Endothelial cell of umbilical vein (primary cell): Measurements from ENCODE around the gene DCHS2. TPM values are rescaled to one million over a fixed set of nuclear protein-coding genes. Genes with fewer than 3 reads are reported as not detected.

Experiments used
- BruUV-seq: library from RNA; stranded (reverse); fragments of 400-500 nt; replicated peaks from 2 replicates; lab custom pipeline; 2021; lab: Mats Ljungman, UMichigan
- CTCF ChIA-PET: fragments of 300-600, 350-600 bp; sonication (Branson Sonifier 250); formaldehyde crosslinking; loops from one replicate; lab custom pipeline; 2021; ENCODE audit warnings: antibody characterized with exemption, inconsistent platforms; lab: Charles Lee
- POLR2A ChIA-PET: fragments of 300-600, 350-600 bp; sonication (Branson Sonifier 250); formaldehyde crosslinking; loops from one replicate; lab custom pipeline; 2021; ENCODE audit warnings: antibody characterized with exemption, inconsistent platforms; lab: Charles Lee
- DNase-seq: peaks from one replicate; pipeline ENCODE4 v3.0.0-alpha.2; 2011; ENCODE audit warnings: low read depth, low spot score
- FAIRE-seq: peaks from 2 replicates; lab custom pipeline; 2011; peaks lifted over from hg19 to GRCh38; lab: Jason Lieb, UNC
- H2AFZ ChIP-seq: 2 replicates; pipeline ENCODE4 v1.6.0; 2012; ENCODE audit warnings: low read depth, low read length, control low read depth, inconsistent platforms
- H3K27ac ChIP-seq: 2 replicates; pipeline ENCODE4 v1.5.1; 2011; ENCODE audit warnings: low read depth, mild to moderate bottlenecking, control low read depth, low read length, moderate library complexity; ENCODE audit not compliant: insufficient read depth
- H3K27me3 ChIP-seq, 2 experiments: 2 replicates each; pipeline versions ENCODE4 v1.6.0 to v1.6.1; 2011; ENCODE audit warnings: low read length in 2 of 2, mixed read lengths in 1 of 2; ENCODE audit not compliant: control insufficient read depth in 2 of 2, insufficient read depth in 2 of 2
- H3K36me3 ChIP-seq, 2 experiments: 2 replicates in 1 of 2; 3 replicates in 1 of 2; pipeline ENCODE4 v1.5.1; 2011; ENCODE audit warnings: low read length in 2 of 2, mild to moderate bottlenecking in 1 of 2, moderate library complexity in 1 of 2; ENCODE audit not compliant: control insufficient read depth in 2 of 2, insufficient read depth in 2 of 2; ENCODE audit errors: extremely low read depth in 1 of 2
- H3K4me1 ChIP-seq: 3 replicates; pipeline ENCODE4 v1.5.1; 2011; ENCODE audit warnings: mild to moderate bottlenecking, low read length; ENCODE audit not compliant: control insufficient read depth, insufficient read depth; ENCODE audit errors: extremely low read depth
- H3K4me2 ChIP-seq: 2 replicates; pipeline ENCODE4 v1.6.1; 2011; ENCODE audit warnings: low read length, control low read depth, mixed read lengths; ENCODE audit not compliant: insufficient read depth
- H3K4me3 ChIP-seq, 3 experiments: fragments of 200-600 bp in 1 of 3; sonication (generic), shearing (Covaris generic) in 1 of 3; replicated peaks in 1 of 3; 2 replicates each; pipeline ENCODE4 v1.5.1; 2011 to 2016; ENCODE audit warnings: control low read depth in 3 of 3, low read length in 3 of 3, mild to moderate bottlenecking in 2 of 3, inconsistent platforms in 1 of 3, low read depth in 1 of 3, moderate library complexity in 1 of 3; ENCODE audit not compliant: insufficient read depth in 1 of 3
- H3K79me2 ChIP-seq: 2 replicates; pipeline ENCODE4 v1.6.0; 2012; ENCODE audit warnings: low read length, inconsistent platforms; ENCODE audit not compliant: control insufficient read depth, insufficient read depth
- H3K9ac ChIP-seq: replicated peaks from 2 replicates; pipeline ENCODE3; 2011; ENCODE audit warnings: low read length, control low read depth; ENCODE audit not compliant: insufficient read depth; ENCODE audit errors: extremely low read depth
- H3K9me1 ChIP-seq: replicated peaks from 3 replicates; pipeline ENCODE4 v1.6.0; 2011; ENCODE audit warnings: mild to moderate bottlenecking, low read length; ENCODE audit not compliant: control insufficient read depth, insufficient read depth; ENCODE audit errors: extremely low read depth
- H3K9me3 ChIP-seq: replicated peaks from 2 replicates; pipeline ENCODE4 v1.5.1; 2012; ENCODE audit warnings: low read length, inconsistent platforms; ENCODE audit not compliant: control insufficient read depth, insufficient read depth
- H4K20me1 ChIP-seq: replicated peaks from 2 replicates; pipeline ENCODE3; 2011; ENCODE audit warnings: mild to moderate bottlenecking, low read length; ENCODE audit not compliant: control insufficient read depth, insufficient read depth; ENCODE audit errors: extremely low read depth
- CTCF ChIP-seq, 2 donors: IDR thresholded peaks; 1 replicate in 1 of 2; 2 replicates in 1 of 2; pipeline ENCODE4 v1.5.1; 2011; ENCODE audit warnings: low read length in 2 of 2, mild to moderate bottlenecking in 2 of 2, moderate library complexity in 2 of 2, control low read depth in 1 of 2, inconsistent platforms in 1 of 2, low read depth in 1 of 2; ENCODE audit not compliant: insufficient read depth in 1 of 2; ENCODE audit errors: extremely low read depth in 1 of 2
- EZH2 ChIP-seq: IDR thresholded peaks from 2 replicates; pipeline ENCODE4 v1.6.1; 2012; ENCODE audit warnings: borderline replicate concordance, low read depth, mild to moderate bottlenecking, moderate library complexity, low read length, inconsistent platforms; ENCODE audit not compliant: severe bottlenecking
- FOS ChIP-seq: IDR thresholded peaks from 2 replicates; pipeline ENCODE4 v1.6.1; 2011; ENCODE audit warnings: mild to moderate bottlenecking, low read length, moderate library complexity, borderline replicate concordance; ENCODE audit not compliant: insufficient read depth
- GATA2 ChIP-seq: IDR thresholded peaks from 2 replicates; pipeline ENCODE4 v1.7.0; 2011; ENCODE audit warnings: low read depth, mild to moderate bottlenecking, moderate library complexity, mixed read lengths, low read length; ENCODE audit not compliant: insufficient read length, insufficient read depth
- JUN ChIP-seq: IDR thresholded peaks from 2 replicates; pipeline ENCODE4 v1.6.1; 2011; ENCODE audit warnings: borderline replicate concordance, low read depth; ENCODE audit not compliant: insufficient read length, insufficient read depth
- MAX ChIP-seq: IDR thresholded peaks from 2 replicates; pipeline ENCODE4 v1.6.1; 2011; ENCODE audit not compliant: insufficient read depth, insufficient read length
- MYC ChIP-seq: IDR thresholded peaks from one replicate; pipeline ENCODE4 v1.6.1; 2011; ENCODE audit warnings: mild to moderate bottlenecking, low read depth, low read length
- POLR2A ChIP-seq: IDR thresholded peaks from 2 replicates; pipeline ENCODE4 v1.6.1; 2012; ENCODE audit warnings: low read depth, mild to moderate bottlenecking, control low read depth, low read length
- POLR2AphosphoS5 ChIP-seq: IDR thresholded peaks from 2 replicates; pipeline ENCODE4 v1.6.1; 2012; ENCODE audit warnings: low read depth, mild to moderate bottlenecking, control low read depth, low read length, moderate library complexity; ENCODE audit not compliant: insufficient read depth
- dilution Hi-C: fragments of 300-500 bp; cut with MboI; formaldehyde crosslinking; loops from one replicate; pipeline ENCODE4 v1.15.0; 2019; ENCODE audit warnings: low sequenced_read_pairs; ENCODE audit not compliant: extremely low pct_ligation_motif_present
- intact Hi-C: fragments of 100-400 bp; cut with micrococcal nuclease; formaldehyde crosslinking; loops from one replicate; pipeline ENCODE4 v1.10.0; 2022
- polyA plus RNA-seq, 4 experiments: library from polyadenylated mRNA; depleted of rRNA in 3 of 4; stranded (reverse) in 3 of 4; unstranded in 1 of 4; fragments of >200 nt; gene quantifications; 2 replicates each; pipeline versions ENCODE4 v1.2.1 to v1.2.3, GENCODE V29; 2011 to 2012; ENCODE audit warnings: missing spikeins in 1 of 4
- total RNA-seq: library from RNA; stranded (reverse); gene quantifications from 2 replicates; pipeline ENCODE4 v1.2.3, GENCODE V29; 2021

The DCHS2 gene
- total and polyA plus RNA-seq, 2 donors (not counting 3 experiments of a cell fraction or from before 2014, with no cell fraction given), result not detected

GRCh38 chr4:154414796-154415195 is 76.8 kb downstream of the DCHS2 start:
- H3K79me2 ChIP-seq, result no peaks in the 10 kb centered on the region
- dilution Hi-C loops (no loop called here), intact Hi-C loops (no loop called here)
- no peaks in the 10 kb centered on the region for H3K9me1 ChIP-seq
- TF ChIP-seq JUN, result no peak
- TF ChIP-seq FOS, result no peak
- no peak for TF ChIP-seq GATA2
- TF ChIP-seq EZH2, result no peak
- TF ChIP-seq MYC, result no peak
- no peak for TF ChIP-seq CTCF (IDR thresholded peaks at IDR 0.05; ENCODE audit: extremely low read depth in 1 of 2, insufficient read depth in 1 of 2, low read depth in 1 of 2, low read length in 2 of 2)
- no peak for TF ChIP-seq POLR2AphosphoS5
- TF ChIP-seq POLR2A, result no peak
- no peak for TF ChIP-seq MAX
- H3K9ac ChIP-seq, result no peak overlapping the region
- ChIA-PET POLR2A (no interaction called here), CTCF (no interaction called here)
- H3K27ac ChIP-seq, result no peak overlapping the region
- no peak overlapping the region for H3K4me3 ChIP-seq
- H3K9me3 ChIP-seq, result no peaks in the 10 kb centered on the region
- no TSS peak for BruUV-seq
- H3K4me2 ChIP-seq, result no peak overlapping the region
- DNase-seq, result no peak
- no peak overlapping the region for H2AFZ ChIP-seq
- no peak for FAIRE-seq
- no peaks in the 10 kb centered on the region for H3K36me3 ChIP-seq
- H3K4me1 ChIP-seq, result no peaks in the 10 kb centered on the region
- H3K27me3 ChIP-seq, result no peaks in the 10 kb centered on the region
- no peaks in the 10 kb centered on the region for H4K20me1 ChIP-seq
